Smooth muscle cell (in vitro differentiated cells): ENCODE results near the gene ARHGAP26. TPM values are rescaled to one million over a fixed set of nuclear protein-coding genes. Genes with fewer than 3 reads are reported as not detected.

ENCODE experiments used
- DNase-seq: peaks from one replicate; lab custom pipeline; 2025; ENCODE audit not compliant: unreplicated experiment; lab: John Stamatoyannopoulos, UW
- H2AFZ ChIP-seq: fragments of 200-600 bp; sonication (generic); 2 replicates; pipeline ENCODE4 v1.6.0; 2016; ENCODE audit warnings: antibody characterized with exemption, low read depth, mild to moderate bottlenecking
- H3F3A ChIP-seq: fragments of 200-600 bp; sonication (generic); 2 replicates; pipeline ENCODE4 v1.6.0; 2017; ENCODE audit warnings: antibody characterized with exemption, low read depth
- H3K27ac ChIP-seq: fragments of 200-600 bp; sonication (generic); 2 replicates; pipeline ENCODE4 v1.5.1; 2016; ENCODE audit warnings: low read depth, mild to moderate bottlenecking
- H3K27me3 ChIP-seq: fragments of 200-600 bp; sonication (generic); 2 replicates; pipeline ENCODE4 v1.6.1; 2016; ENCODE audit warnings: low read depth, mild to moderate bottlenecking
- H3K36me3 ChIP-seq: fragments of 200-600 bp; sonication (generic); 2 replicates; pipeline ENCODE4 v1.5.1; 2016; ENCODE audit warnings: low read depth
- H3K4me1 ChIP-seq: fragments of 200-600 bp; sonication (generic); 2 replicates; pipeline ENCODE4 v1.5.1; 2016; ENCODE audit warnings: low read depth
- H3K4me2 ChIP-seq: fragments of 200-600 bp; sonication (generic); 2 replicates; pipeline ENCODE4 v1.6.0; 2016; ENCODE audit warnings: mild to moderate bottlenecking
- H3K4me3 ChIP-seq: fragments of 200-600 bp; sonication (generic); 2 replicates; pipeline ENCODE4 v1.5.1; 2016; ENCODE audit warnings: mild to moderate bottlenecking
- H3K79me2 ChIP-seq: fragments of 200-600 bp; sonication (generic); 2 replicates; pipeline ENCODE4 v1.6.0; 2016; ENCODE audit warnings: low read depth, mild to moderate bottlenecking
- H3K9ac ChIP-seq: fragments of 200-600 bp; sonication (generic); 2 replicates; pipeline ENCODE4 v1.6.0; 2016; ENCODE audit warnings: low read depth
- H3K9me3 ChIP-seq: fragments of 200-600 bp; sonication (generic); replicated peaks from 2 replicates; pipeline ENCODE4 v1.5.1; 2016; ENCODE audit warnings: low read depth
- H4K20me1 ChIP-seq: fragments of 200-600 bp; sonication (generic); 2 replicates; pipeline ENCODE4 v1.6.0; 2016; ENCODE audit warnings: low read depth
- WGBS: methylation state at CpG from one replicate; pipeline ENCODE4 v1.1.7; 2016; ENCODE audit warnings: low lambda C conversion rate; 5-methylcytosine and 5-hydroxymethylcytosine counted together
- polyA plus RNA-seq: library from polyadenylated mRNA; unstranded; fragments of >200 nt; fragmentation: Nextera tagmentation; extraction: Ambion mirVana; gene quantifications from 2 replicates; pipeline ENCODE4 v1.2.1, GENCODE V29; 2016
- total RNA-seq: library from RNA; depleted of rRNA; stranded (reverse); fragments of >200 nt; gene quantifications from 2 replicates; pipeline ENCODE4 v1.2.3, GENCODE V29; 2014
- TF ChIP-seq, protein P1 (sequence below): fragments of 200-600 bp; sonication (generic); IDR thresholded peaks from 2 replicates; pipeline ENCODE4 v1.5.1; 2017; ENCODE audit warnings: borderline replicate concordance, mild to moderate bottlenecking, antibody characterized with exemption; ENCODE audit not compliant: insufficient read depth, poor library complexity, severe bottlenecking

The ARHGAP26 gene
- total and polyA plus RNA-seq, 2 experiments from 2014 or later: 2.2 to 5.1 TPM

DNA sequence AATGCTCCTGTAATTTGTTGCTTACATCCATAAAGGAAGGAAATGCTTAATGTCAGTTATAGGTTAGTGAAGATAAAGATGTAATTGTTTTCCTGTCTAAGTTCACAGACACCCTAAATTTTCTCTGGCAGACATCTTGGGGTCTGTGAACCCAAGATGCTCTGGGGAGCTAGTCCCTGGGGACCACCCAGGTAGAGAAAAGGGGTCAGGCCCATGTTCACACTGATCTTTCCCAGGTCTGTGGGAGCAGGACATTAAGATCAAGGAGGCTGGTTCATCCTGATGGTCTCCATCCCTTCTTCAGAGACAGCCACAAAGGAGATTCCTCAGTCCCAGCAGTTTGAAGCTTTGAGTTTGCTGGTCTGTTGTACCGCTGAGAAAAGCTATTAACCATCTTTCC is 267.5 kb downstream of the ARHGAP26 start:
- Histone ChIP-seq H3F3A (no peaks in the 10 kb centered on the region), H3K4me3 (no peak overlapping the region), H3K36me3 (no peaks in the 10 kb centered on the region), H4K20me1 (no peaks in the 10 kb centered on the region), H3K4me1 (peaks cover 14% of the 10 kb centered on the region), H3K9me3 (no peaks in the 10 kb centered on the region), H3K27ac (no peak overlapping the region), H3K79me2 (no peaks in the 10 kb centered on the region), H3K9ac (no peak overlapping the region), H3K27me3 (no peaks in the 10 kb centered on the region), H3K4me2 (no peak overlapping the region), H2AFZ (no peak overlapping the region)
- no peak for DNase-seq
- 95% methylated on average over 1 of the region's 1 CpG for WGBS
- TF ChIP-seq, protein P1, sequence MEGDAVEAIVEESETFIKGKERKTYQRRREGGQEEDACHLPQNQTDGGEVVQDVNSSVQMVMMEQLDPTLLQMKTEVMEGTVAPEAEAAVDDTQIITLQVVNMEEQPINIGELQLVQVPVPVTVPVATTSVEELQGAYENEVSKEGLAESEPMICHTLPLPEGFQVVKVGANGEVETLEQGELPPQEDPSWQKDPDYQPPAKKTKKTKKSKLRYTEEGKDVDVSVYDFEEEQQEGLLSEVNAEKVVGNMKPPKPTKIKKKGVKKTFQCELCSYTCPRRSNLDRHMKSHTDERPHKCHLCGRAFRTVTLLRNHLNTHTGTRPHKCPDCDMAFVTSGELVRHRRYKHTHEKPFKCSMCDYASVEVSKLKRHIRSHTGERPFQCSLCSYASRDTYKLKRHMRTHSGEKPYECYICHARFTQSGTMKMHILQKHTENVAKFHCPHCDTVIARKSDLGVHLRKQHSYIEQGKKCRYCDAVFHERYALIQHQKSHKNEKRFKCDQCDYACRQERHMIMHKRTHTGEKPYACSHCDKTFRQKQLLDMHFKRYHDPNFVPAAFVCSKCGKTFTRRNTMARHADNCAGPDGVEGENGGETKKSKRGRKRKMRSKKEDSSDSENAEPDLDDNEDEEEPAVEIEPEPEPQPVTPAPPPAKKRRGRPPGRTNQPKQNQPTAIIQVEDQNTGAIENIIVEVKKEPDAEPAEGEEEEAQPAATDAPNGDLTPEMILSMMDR: no peak

DNA sequence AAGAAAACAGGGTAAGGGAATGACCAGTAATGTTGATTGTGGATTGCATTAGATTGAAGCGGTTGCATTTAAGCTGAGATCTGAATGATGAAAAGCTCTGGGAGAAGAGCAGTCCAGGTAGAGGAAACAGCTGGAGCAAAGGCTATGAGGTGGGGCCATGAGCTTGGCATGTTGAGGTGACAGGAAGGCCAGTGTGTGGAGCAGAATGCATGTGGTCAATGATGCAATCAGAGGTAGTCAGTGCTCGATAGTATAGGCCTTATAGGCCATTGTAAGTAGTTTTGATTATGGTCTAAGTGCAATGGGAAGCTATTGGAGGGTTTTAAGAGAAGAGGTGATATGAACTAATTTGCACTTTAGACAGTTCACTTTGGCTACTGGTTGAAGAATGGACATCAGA is 270.4 kb downstream of the ARHGAP26 start:
- H3K4me3 ChIP-seq: no peak overlapping the region
- H3K27ac ChIP-seq: no peak overlapping the region
- H3K36me3 ChIP-seq: no peaks in the 10 kb centered on the region
- H3K9me3 ChIP-seq: no peaks in the 10 kb centered on the region
- H3K4me1 ChIP-seq: peaks cover 5% of the 10 kb centered on the region
- 93% methylated on average over 2 of the region's 2 CpGs for WGBS
- no peaks in the 10 kb centered on the region for H3F3A ChIP-seq
- TF ChIP-seq, protein P1: no peak
- H4K20me1 ChIP-seq: no peaks in the 10 kb centered on the region
- H2AFZ ChIP-seq: no peak overlapping the region
- no peak for DNase-seq
- no peaks in the 10 kb centered on the region for H3K79me2 ChIP-seq
- H3K4me2 ChIP-seq: no peak overlapping the region
- no peak overlapping the region for H3K9ac ChIP-seq
- H3K27me3 ChIP-seq: no peaks in the 10 kb centered on the region

DNA sequence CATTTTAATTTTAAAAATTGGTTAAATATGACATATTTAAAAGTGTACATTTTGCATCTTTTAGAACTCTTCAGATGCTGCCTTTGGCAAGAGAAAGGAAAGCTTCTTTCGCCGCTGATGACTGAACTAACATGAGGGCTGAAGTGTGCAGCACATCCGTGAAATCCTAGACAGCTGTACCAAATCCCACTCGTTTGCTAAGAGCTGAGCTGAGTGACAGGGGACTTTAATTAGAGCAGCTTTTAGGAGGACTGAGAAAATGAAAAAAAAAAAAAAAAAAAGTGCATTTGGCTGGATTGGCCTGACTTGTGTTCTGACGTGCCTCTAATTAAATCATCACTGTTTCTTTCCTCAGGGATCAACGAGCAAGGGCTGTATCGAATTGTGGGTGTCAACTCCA is 271.3 kb downstream of the ARHGAP26 start:
- Histone ChIP-seq H3K4me3 (no peak overlapping the region), H3K4me1 (peaks cover 5% of the 10 kb centered on the region), H3K4me2 (no peak overlapping the region), H3K9ac (no peak overlapping the region), H4K20me1 (no peaks in the 10 kb centered on the region), H3K79me2 (no peaks in the 10 kb centered on the region), H3F3A (no peaks in the 10 kb centered on the region), H3K27me3 (no peaks in the 10 kb centered on the region), H3K9me3 (no peaks in the 10 kb centered on the region), H2AFZ (no peak overlapping the region), H3K27ac (no peak overlapping the region), H3K36me3 (no peaks in the 10 kb centered on the region)
- TF ChIP-seq, protein P1: no peak
- WGBS: 70% methylated on average over 7 of the region's 7 CpGs
- no peak for DNase-seq

DNA sequence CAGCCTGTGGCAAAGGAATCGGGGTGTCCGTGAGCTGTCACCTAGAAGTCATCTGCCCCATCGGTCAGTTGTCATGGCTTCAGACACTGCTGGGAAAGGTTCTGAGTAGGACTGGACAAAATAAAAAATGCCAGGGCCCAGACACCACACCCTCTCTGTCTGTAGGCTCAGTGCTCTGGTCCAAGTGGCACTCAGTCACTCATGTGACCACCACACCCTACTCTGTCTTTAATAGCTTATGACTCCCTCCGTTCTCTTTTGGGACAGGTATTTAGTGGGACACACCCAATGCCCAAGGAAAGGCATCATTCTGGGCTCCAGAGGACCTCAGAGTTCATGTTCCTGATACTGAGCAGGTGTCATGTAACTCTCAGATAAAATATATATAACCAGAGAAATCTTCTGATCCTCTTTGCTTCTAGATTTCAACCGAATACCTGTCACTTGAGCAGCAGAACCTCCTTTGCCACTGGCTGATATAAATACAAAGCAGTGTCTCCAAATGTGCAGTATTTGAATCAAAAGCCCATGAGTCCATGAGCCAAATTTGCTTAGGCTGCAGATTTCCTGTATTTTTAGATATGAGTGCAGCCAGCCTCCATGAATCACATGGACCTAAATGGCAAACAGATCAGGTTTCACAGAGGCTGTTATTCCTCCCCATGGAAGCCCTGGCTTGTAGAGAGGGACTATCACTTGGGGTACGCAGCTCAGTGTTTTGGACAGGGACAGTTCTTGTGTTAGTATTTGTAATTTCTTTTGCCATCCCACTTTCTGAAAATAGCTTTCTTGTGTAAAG is 272.0 kb downstream of the ARHGAP26 start:
- WGBS: 77% methylated on average over 6 of the region's 6 CpGs
- H3K4me1 ChIP-seq: peaks cover 5% of the 10 kb centered on the region
- no peaks in the 10 kb centered on the region for H3K36me3 ChIP-seq
- no peaks in the 10 kb centered on the region for H4K20me1 ChIP-seq
- H2AFZ ChIP-seq: no peak overlapping the region
- H3F3A ChIP-seq: no peaks in the 10 kb centered on the region
- H3K4me3 ChIP-seq: no peak overlapping the region
- no peak overlapping the region for H3K27ac ChIP-seq
- no peak for DNase-seq
- no peaks in the 10 kb centered on the region for H3K27me3 ChIP-seq
- TF ChIP-seq, protein P1: no peak
- no peaks in the 10 kb centered on the region for H3K79me2 ChIP-seq
- no peak overlapping the region for H3K9ac ChIP-seq
- H3K9me3 ChIP-seq: no peaks in the 10 kb centered on the region
- H3K4me2 ChIP-seq: peak overlapping the region; percentile 5
